Measurements from ENCODE around the gene RFX1.
"Not testable (repeated sequence)": the region's sequence is repeated elsewhere in the genome, so short reads cannot be mapped to it uniquely, and the experiment has no call there.

RFX1 gene

GRCh38 chr19:14023404-14024235 is 17.5 kb upstream of the RFX1 start:
- Histone ChIP-seq H3K9ac (ENCODE audit: low read length) (no peak overlapping the region), H3K79me2 (ENCODE audit: low read length) (no peaks in the 10 kb centered on the region), H3K9me2 (replicated peaks; ENCODE audit: insufficient read depth, low read length) (no peaks in the 10 kb centered on the region), H3K9me3 (replicated peaks; ENCODE audit: insufficient read depth, low read length) (no peaks in the 10 kb centered on the region), H3K36me3 (replicated peaks; ENCODE audit: insufficient read depth, low read length) (no peaks in the 10 kb centered on the region), H2AFZ (ENCODE audit: low read length) (no peak overlapping the region), H3K4me3 (ENCODE audit: low read length) (no peak overlapping the region), H3K4me2 (ENCODE audit: low read depth, low read length) (no peak overlapping the region), H4K20me1 (ENCODE audit: insufficient read depth, low read length) (no peaks in the 10 kb centered on the region), H3K27ac (ENCODE audit: low read length) (no peak overlapping the region), H3K4me1 (ENCODE audit: low read length) (no peaks in the 10 kb centered on the region), H3K27me3 (replicated peaks; ENCODE audit: insufficient read depth, low read length) (no peaks in the 10 kb centered on the region; the same call in 1 of the 2 replicates), H3F3A (ENCODE audit: insufficient read depth, low read length) (no peaks in the 10 kb centered on the region)
- no peak for TF ChIP-seq EZH2 (optimal IDR thresholded peaks at IDR 0.05; ENCODE audit: low read depth, low read length)
- TF ChIP-seq CTCF (IDR thresholded peaks at IDR 0.05; ENCODE audit: low read length) = no peak
- no peak for TF ChIP-seq EZH2phosphoT487 (IDR thresholded peaks at IDR 0.05; ENCODE audit: low read length)
- DNase-seq = no peak

- Histone ChIP-seq H3F3A (ENCODE audit: insufficient read depth, low read length) (no peaks in the 10 kb centered on the region), H3K4me1 (ENCODE audit: low read length) (no peaks in the 10 kb centered on the region), H3K36me3 (replicated peaks; ENCODE audit: insufficient read depth, low read length) (no peaks in the 10 kb centered on the region), H3K4me3 (ENCODE audit: low read length) (no peak overlapping the region), H3K9me3 (replicated peaks; ENCODE audit: insufficient read depth, low read length) (no peaks in the 10 kb centered on the region), H3K4me2 (ENCODE audit: low read depth, low read length) (no peak overlapping the region), H3K9ac (ENCODE audit: low read length) (no peak overlapping the region), H2AFZ (ENCODE audit: low read length) (no peak overlapping the region), H3K79me2 (ENCODE audit: low read length) (no peaks in the 10 kb centered on the region), H3K9me2 (replicated peaks; ENCODE audit: insufficient read depth, low read length) (no peaks in the 10 kb centered on the region), H3K27me3 (replicated peaks; ENCODE audit: insufficient read depth, low read length) (no peaks in the 10 kb centered on the region), H4K20me1 (ENCODE audit: insufficient read depth, low read length) (no peaks in the 10 kb centered on the region), H3K27ac (ENCODE audit: low read length) (no peak overlapping the region)
- DNase-seq = no peak
- TF ChIP-seq EZH2 (optimal IDR thresholded peaks at IDR 0.05; ENCODE audit: low read depth, low read length) (no peak), EZH2phosphoT487 (IDR thresholded peaks at IDR 0.05; ENCODE audit: low read length) (no peak), CTCF (IDR thresholded peaks at IDR 0.05; ENCODE audit: low read length) (no peak)
Measured at GRCh38 chr19:14022469-14022868, 16.3 kb upstream of the RFX1 start.

- Histone ChIP-seq H3K9me2 (replicated peaks; ENCODE audit: insufficient read depth, low read length) (no peaks in the 10 kb centered on the region), H3K79me2 (ENCODE audit: low read length) (no peaks in the 10 kb centered on the region), H3K4me2 (ENCODE audit: low read depth, low read length) (no peak overlapping the region), H3F3A (ENCODE audit: insufficient read depth, low read length) (no peaks in the 10 kb centered on the region), H3K4me3 (ENCODE audit: low read length) (no peak overlapping the region), H3K9me3 (replicated peaks; ENCODE audit: insufficient read depth, low read length) (no peaks in the 10 kb centered on the region), H3K9ac (ENCODE audit: low read length) (no peak overlapping the region), H4K20me1 (ENCODE audit: insufficient read depth, low read length) (no peaks in the 10 kb centered on the region), H3K36me3 (replicated peaks; ENCODE audit: insufficient read depth, low read length) (no peaks in the 10 kb centered on the region), H3K4me1 (ENCODE audit: low read length) (no peaks in the 10 kb centered on the region), H3K27ac (ENCODE audit: low read length) (no peak overlapping the region), H2AFZ (ENCODE audit: low read length) (no peak overlapping the region), H3K27me3 (replicated peaks; ENCODE audit: insufficient read depth, low read length) (no peaks in the 10 kb centered on the region)
- no peak for DNase-seq
- TF ChIP-seq CTCF (IDR thresholded peaks at IDR 0.05; ENCODE audit: low read length) (no peak), EZH2phosphoT487 (IDR thresholded peaks at IDR 0.05; ENCODE audit: low read length) (no peak), EZH2 (optimal IDR thresholded peaks at IDR 0.05; ENCODE audit: low read depth, low read length) (no peak)
Measured at GRCh38 chr19:14021474-14021873, 15.4 kb upstream of the RFX1 start.

GRCh38 chr19:14019739-14020138 is 13.6 kb upstream of the RFX1 start:
- not testable (repeated sequence) for H3F3A ChIP-seq (ENCODE audit: insufficient read depth, low read length); H3K27me3 ChIP-seq (replicated peaks; ENCODE audit: insufficient read depth, low read length); H3K9ac ChIP-seq (ENCODE audit: low read length); H3K4me1 ChIP-seq (ENCODE audit: low read length); H3K9me2 ChIP-seq (replicated peaks; ENCODE audit: insufficient read depth, low read length); H3K9me3 ChIP-seq (replicated peaks; ENCODE audit: insufficient read depth, low read length); H3K79me2 ChIP-seq (ENCODE audit: low read length); H3K4me3 ChIP-seq (ENCODE audit: low read length); H3K36me3 ChIP-seq (replicated peaks; ENCODE audit: insufficient read depth, low read length); H3K4me2 ChIP-seq (ENCODE audit: low read depth, low read length); DNase-seq; H3K27ac ChIP-seq (ENCODE audit: low read length); H4K20me1 ChIP-seq (ENCODE audit: insufficient read depth, low read length); H2AFZ ChIP-seq (ENCODE audit: low read length)

Measured in MM.1S (cell line).